ENCODE data around the gene MCF2.

The MCF2 gene

DNA sequence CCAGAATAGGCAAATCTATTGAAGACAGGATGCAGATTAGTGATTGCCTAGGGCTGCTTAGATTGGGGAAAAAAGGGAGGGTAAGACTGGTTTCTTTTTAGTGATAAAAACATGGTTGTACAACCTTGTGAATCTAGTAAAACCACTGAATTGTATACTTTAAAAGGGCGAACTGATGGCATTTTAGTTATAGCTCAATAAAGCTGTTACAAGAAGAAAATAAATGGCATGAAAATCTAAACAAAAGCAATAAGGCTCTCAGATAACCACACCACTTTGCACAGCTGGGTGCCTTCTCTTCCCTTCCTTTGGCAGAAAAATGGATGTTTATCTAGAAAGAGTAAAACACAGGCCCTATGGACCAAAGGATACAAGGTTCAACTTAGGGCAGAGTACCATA, 107.9 kb downstream of the MCF2 start:
- no peak for DNase-seq (ENCODE audit: low read depth)

GRCh38 chrX:139596068-139596467, 111.9 kb downstream of the MCF2 start:
- DNase-seq (ENCODE audit: low read depth) = no peak

- DNase-seq (ENCODE audit: low read depth) = no peak
Observed at GRCh38 chrX:139585613-139586012, 122.4 kb downstream of the MCF2 start.

DNA sequence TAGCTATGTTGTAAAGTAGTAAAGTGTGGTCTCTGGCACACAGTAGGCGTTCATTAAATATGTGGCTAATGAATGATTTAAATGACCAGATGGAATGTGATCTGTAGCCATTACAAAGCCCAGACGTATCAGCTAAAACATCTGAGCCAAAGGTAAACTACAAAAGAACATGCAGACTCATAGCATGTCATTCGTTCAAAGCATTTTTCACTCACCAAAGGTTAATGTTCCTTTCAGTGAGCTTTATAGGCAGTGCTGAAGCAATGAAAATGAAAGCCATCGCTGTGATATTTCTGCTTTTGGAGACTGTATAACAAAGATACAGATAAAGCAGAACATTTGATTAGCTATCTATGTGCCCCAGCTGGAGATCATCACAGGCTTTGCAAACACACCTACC, 126.9 kb downstream of the MCF2 start:
- no peak for DNase-seq (ENCODE audit: low read depth)

DNA sequence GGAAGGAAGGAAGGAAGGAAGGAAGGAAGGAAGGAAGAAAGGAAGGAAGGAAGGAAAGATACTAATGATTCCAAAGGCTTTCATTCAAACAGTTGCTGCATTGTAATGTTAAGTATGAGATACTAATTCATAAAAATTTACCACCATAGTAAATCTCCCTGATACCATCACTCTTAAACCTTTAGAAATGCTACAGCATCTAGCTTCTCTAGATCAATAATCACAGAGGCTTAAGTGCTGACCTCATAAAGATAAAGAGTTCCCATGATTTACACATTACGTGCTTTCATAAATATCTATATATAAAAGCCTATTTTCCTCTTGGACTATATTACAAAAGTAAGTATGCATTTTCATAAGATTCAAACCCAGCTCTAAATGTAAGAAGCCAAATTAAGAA, 141.0 kb downstream of the MCF2 start:
- DNase-seq (ENCODE audit: low read depth) = no peak

- DNase-seq (ENCODE audit: low read depth) = no peak
Observed at GRCh38 chrX:139563251-139563650, 144.7 kb downstream of the MCF2 start.

DNA sequence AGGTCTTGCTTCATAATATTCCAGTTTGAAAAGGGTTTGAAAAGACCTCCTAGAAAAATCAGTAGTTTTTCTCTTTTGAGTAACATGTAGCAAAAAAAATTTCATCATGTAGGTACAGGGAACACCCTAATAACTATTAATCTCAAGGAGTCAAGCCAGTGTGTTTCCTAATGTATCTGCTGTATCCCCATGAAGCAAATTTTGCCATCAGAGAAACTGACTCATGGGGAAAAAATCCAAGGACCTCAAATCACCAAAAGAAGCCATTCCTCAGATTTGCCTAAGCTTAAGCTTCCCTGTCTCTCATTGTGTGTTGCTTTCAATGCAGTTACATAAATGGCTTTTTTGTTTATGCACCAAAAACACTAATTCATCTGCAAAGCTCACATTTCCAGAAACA, 147.7 kb downstream of the MCF2 start:
- DNase-seq (ENCODE audit: low read depth) = no peak

GRCh38 chrX:139559383-139560042, 148.5 kb downstream of the MCF2 start:
- DNase-seq (ENCODE audit: low read depth) = no peak

- no peak for DNase-seq (ENCODE audit: low read depth)
Observed at GRCh38 chrX:139554991-139555675, 152.8 kb downstream of the MCF2 start.

- DNase-seq (ENCODE audit: low read depth) = no peak
Observed at GRCh38 chrX:139554376-139554775, 153.6 kb downstream of the MCF2 start.

DNA sequence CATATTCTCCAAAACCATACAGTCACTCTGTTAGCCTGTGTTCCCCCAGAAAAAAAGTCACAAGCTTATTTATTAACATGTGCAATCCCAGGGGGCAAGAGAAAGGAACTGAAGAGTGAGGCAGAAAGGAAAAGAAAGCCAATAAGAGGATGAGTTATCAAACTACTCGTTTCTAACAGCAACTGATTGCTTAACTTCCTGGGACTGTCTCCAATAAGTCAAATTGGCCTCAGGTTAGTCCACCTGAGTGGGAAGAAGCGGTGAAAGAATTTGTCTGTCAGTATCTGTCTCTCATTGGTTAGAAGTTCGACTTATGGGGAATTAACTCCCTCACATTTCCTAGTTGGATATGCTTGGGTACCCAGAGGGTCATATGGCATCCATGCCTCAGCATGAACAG, 163.4 kb downstream of the MCF2 start:
- DNase-seq (ENCODE audit: low read depth) = no peak

DNA sequence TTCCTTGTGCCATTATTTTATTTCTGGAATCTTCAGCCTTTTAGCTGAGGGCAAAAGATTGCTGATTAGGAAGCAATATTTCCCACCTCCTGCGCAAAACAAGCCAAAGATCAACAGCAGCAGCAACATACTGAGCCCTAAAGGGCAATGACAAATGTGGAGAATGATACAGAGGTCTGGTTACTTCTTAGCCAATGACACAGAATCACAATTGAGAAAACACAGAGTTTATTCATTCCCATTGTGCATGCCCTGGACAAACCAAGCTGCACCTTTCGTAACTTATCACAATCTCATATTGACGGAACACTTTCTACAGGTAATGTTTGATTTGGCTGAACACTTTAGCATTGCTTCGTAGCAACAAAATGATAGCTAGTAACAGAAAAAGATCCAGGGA, 164.0 kb downstream of the MCF2 start:
- no peak for DNase-seq (ENCODE audit: low read depth)

DNA sequence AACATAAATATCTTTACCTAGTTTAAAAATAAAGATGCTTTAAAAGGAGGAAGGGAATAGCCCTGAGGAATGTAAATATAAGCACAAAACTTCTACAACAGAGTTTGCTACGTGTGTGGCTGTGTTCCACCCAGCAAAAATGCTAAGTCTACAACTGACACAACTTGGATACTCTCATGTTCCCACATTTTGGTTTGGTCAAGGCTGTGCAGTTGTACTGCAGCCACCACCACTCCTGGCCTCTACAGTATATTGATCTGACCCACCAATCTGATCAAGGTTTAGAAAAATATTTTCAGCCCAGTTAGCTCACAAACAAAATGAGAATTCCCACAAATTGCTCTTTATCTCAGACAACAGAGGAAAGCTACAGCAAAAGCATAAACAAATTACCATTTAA, 165.3 kb downstream of the MCF2 start:
- no peak for DNase-seq (ENCODE audit: low read depth)

GRCh38 chrX:139538907-139539790, 168.8 kb downstream of the MCF2 start:
- DNase-seq (ENCODE audit: low read depth) = no peak

DNA sequence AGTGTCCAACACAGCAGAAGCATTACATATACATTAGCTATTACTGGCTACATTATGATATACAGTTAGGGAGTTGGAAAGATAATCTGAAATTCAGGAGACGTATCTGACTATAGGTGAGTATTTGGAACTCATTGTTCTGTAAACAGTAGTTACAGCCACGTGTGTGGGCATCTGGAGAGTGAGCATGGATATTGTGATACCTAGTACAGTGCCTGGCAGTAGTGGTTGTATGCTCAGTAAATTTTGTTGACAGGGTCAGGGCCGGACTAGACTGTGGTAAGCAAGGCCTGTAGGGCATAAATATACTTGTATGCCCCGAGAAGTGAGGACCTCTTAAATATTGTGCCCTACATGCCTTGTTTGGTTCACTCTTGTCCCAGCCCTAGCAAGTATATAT, 174.5 kb downstream of the MCF2 start:
- no peak for DNase-seq (ENCODE audit: low read depth)

DNA sequence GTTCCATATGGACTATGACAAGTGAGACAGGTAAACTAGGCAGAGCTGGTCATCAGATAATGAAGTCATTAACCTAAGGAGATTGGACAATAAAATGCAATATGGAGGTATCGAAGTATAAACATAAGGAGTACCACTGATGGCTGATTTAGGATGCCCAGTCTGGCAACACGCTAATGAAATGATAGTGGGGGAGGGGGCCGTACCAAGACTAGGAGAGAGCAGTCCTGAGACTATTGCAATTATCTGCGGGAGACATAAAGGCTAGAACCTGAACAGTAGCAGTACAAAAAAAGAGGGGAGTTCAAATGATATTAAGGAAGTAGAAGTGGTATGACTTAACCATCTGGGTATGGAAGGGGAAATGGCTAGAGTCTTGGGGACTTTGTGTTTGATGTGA, 175.1 kb downstream of the MCF2 start:
- no peak for DNase-seq (ENCODE audit: low read depth)

Measured in non-pigmented ciliary epithelial cell (primary cell).